HG03196 (cell line): ENCODE data around the gene FKBP14.

ENCODE experiments used
- ATAC-seq: cut with Tn5 transposase; IDR thresholded peaks from one replicate; pipeline ENCODE4 v1.9.1; 2021; ENCODE audit not compliant: unreplicated experiment

Gene FKBP14

GRCh38 chr7:29991937-29992336, 34.6 kb downstream of the FKBP14 start:
- no peak for ATAC-seq

- ATAC-seq = no peak
These were observed 35.6 kb downstream of the FKBP14 start for GRCh38 chr7:29990931-29991330.

- peak; percentile 32 for ATAC-seq
These were observed 37.1 kb downstream of the FKBP14 start, which contains the start of gene SCRN1 for GRCh38 chr7:29989257-29989995. Gene SCRN1, minus strand, starts transcription at chr7:29989801. Its CDS starts 20,734 bp downstream, at chr7:29969067.

GRCh38 chr7:29988424-29989256, 37.9 kb downstream of the FKBP14 start:
- peak; percentile 41 for ATAC-seq

- no peak for ATAC-seq
These were observed 38.6 kb downstream of the FKBP14 start for GRCh38 chr7:29987811-29988317.

- no peak for ATAC-seq
These were observed 39.4 kb downstream of the FKBP14 start for GRCh38 chr7:29987083-29987482.

- no peak for ATAC-seq
These were observed 46.4 kb downstream of the FKBP14 start for GRCh38 chr7:29980151-29980550.

GRCh38 chr7:29977886-29978651, 48.4 kb downstream of the FKBP14 start:
- no peak for ATAC-seq

GRCh38 chr7:29976673-29977415, 49.7 kb downstream of the FKBP14 start:
- ATAC-seq = no peak

GRCh38 chr7:29976266-29976665, 50.2 kb downstream of the FKBP14 start:
- ATAC-seq = no peak

- ATAC-seq = no peak
These were observed 50.9 kb downstream of the FKBP14 start for GRCh38 chr7:29975561-29975960.

- no peak for ATAC-seq
These were observed 52.2 kb downstream of the FKBP14 start for GRCh38 chr7:29974286-29974685.

GRCh38 chr7:29972315-29972669, 54.2 kb downstream of the FKBP14 start:
- ATAC-seq = no peak

- ATAC-seq = no peak
These were observed 54.8 kb downstream of the FKBP14 start for GRCh38 chr7:29971566-29972314.

GRCh38 chr7:29970158-29970557, 56.3 kb downstream of the FKBP14 start:
- no peak for ATAC-seq

GRCh38 chr7:29969738-29970137, 56.8 kb downstream of the FKBP14 start:
- ATAC-seq = no peak

- no peak for ATAC-seq
These were observed 57.7 kb downstream of the FKBP14 start for GRCh38 chr7:29968683-29969395.

- no peak for ATAC-seq
These were observed 61.5 kb downstream of the FKBP14 start for GRCh38 chr7:29965030-29965429.

- ATAC-seq = no peak
These were observed 64.5 kb downstream of the FKBP14 start for GRCh38 chr7:29962035-29962434.
